GM15510 (cell line): ENCODE data around the gene FERMT3.

ENCODE experiments used
- POLR2A ChIP-seq: IDR thresholded peaks from 3 replicates; pipeline ENCODE4 v1.6.1; 2011; ENCODE audit warnings: borderline replicate concordance; ENCODE audit not compliant: insufficient read length; ENCODE audit errors: extremely low read depth

Gene FERMT3

DNA sequence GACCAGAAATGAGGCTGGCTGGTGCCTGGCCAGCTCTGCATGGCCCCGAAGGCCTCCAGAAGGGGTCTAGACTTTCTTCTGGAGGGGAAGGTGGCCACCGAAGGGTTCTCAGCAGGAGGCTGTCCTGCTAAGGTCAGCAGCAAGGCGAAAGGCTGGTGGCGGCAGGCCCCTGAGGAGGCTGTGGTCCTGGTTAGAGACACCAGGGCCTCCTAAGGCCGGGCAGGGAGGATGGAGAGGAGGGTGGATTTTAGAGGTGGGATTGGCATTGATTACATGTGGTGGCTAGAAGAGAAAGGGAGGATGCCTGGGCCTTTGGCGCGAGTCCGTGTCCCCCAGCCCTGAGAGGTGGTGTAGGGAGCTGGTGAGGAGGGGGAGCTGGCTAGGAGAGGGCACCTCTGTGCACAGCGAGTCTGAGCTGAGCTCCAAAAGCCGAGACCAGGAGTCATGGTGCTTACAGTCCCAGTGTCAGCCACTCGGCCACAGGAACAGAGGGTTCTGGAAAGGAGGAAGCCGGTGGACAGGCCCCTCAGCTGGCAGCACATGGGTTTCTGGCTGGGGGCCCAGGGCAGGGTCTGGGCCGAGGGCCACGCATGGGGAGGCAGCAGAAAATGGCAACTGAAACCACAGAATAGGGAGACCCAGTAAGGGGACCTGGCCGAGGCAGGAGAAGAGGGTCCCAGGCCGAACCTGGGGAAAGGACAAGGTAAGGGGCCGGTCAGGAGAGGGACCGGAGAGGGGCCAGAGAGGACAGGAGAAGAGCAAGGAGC is 2.5 kb downstream of the FERMT3 start:
- no peak for TF ChIP-seq POLR2A

GRCh38 chr11:64209563-64209843 is 3.0 kb downstream of the FERMT3 start:
- TF ChIP-seq POLR2A, result no peak

DNA sequence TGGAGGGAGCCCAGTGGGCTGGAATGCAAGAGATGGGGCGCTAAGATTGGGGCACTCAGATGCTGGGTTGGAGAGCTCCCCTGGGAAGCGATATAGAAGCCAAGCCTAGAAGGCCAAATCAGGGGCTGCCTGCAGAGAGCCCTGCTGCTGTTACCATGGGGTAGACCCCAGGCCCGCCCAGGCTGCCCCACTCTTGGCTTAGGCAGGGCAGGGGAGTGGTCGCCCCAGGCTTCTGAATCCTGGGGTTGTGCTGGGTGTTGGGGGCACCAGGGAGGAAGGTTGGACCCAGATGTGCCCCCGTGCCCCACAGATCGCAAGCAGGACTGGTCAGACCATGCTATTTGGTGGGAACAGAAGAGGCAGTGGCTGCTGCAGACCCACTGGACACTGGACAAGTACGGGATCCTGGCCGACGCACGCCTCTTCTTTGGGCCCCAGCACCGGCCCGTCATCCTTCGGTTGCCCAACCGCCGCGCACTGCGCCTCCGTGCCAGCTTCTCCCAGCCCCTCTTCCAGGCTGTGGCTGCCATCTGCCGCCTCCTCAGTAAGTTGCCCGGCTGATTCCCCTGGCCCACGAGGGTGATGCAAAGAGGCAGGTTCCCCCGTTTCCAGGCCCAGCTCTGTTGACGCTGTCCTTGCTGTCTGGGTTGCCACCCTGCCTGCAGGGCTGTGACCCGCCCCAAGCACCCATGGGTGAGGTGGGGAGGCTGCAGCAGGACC is 3.9 kb downstream of the FERMT3 start:
- TF ChIP-seq POLR2A, result no peak

- no peak for TF ChIP-seq POLR2A
These were observed 4.8 kb downstream of the FERMT3 start for GRCh38 chr11:64211181-64211872.

DNA sequence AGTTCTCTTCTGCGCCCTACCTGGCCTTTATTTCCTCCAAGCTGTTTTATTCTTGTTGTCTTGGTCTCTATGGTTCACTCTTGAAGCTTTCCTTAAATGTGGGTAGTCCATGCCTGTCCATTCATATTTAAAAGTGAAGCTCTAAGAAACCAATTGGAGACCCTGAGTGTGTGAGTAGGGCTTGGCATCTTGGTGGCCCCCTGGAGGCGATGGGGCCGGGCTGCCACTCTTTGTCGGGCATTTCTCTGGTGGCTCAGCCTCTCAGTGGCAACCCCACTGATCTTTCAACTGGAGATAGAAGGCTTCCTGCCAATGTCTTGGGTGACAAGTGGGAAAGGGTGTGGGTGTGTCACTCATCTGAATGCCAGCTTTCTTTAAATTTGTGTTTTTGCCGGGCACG is 10.4 kb downstream of the FERMT3 start:
- TF ChIP-seq POLR2A, result no peak

DNA sequence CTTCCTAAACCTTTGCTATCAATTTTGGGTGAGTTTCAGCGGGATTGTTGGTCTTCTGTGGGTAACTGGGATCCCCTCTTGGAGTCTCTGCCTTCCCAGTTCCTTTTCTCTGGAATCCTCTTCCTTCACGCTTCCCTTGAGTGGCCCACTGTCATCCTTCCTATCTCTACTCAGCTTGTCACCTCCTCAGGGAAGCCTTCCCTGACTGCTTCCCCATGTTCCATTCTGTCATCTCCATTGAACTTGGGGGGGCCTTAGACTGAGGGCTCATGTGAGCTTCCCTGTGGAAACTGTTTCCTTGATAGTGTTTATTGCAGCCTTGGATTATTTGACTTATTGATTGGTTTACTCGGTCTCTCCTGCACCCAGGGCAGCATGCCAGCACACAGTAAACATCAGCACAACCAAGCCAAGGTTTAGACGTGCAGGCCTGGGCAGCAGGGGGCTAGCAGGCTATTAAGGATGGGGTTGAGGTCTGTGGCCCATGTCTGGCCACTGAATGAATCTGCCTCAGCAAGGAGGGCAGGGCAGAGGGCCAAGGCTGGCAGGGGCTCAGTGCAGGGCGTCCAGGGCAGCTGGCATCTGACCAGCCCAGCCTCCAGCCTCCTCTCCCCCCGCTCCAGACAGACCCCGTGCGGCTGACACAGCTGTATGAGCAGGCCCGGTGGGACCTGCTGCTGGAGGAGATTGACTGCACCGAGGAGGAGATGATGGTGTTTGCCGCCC is 12.3 kb downstream of the FERMT3 start:
- no peak for TF ChIP-seq POLR2A

DNA sequence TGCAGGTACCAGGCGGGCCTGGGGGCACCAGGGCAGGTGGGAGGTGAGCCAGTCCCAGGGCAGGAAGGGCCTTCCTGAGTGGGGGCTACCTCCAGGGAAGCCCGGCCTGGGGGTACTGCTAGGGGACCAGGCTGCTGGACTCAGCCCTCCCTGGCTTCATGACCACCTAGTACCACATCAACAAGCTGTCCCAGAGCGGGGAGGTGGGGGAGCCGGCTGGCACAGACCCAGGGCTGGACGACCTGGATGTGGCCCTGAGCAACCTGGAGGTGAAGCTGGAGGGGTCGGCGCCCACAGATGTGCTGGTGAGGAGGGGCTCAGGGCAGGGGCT is 12.8 kb downstream of the FERMT3 start:
- TF ChIP-seq POLR2A, result no peak

DNA sequence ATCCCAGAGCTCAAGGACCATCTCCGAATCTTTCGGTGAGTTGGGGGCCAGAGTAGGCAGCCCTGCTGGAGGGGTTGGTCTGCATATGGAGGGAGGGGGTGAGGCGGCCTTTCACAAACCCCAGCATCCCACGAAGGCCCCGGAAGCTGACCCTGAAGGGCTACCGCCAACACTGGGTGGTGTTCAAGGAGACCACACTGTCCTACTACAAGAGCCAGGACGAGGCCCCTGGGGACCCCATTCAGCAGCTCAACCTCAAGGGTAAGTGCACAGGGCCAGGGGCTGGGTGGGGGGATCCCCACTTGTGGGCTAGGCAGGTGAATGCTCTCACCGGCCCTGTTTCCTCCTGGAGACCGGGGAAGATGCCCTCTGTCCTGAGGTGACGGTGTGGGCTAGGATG is 13.2 kb downstream of the FERMT3 start:
- TF ChIP-seq POLR2A, result no peak

DNA sequence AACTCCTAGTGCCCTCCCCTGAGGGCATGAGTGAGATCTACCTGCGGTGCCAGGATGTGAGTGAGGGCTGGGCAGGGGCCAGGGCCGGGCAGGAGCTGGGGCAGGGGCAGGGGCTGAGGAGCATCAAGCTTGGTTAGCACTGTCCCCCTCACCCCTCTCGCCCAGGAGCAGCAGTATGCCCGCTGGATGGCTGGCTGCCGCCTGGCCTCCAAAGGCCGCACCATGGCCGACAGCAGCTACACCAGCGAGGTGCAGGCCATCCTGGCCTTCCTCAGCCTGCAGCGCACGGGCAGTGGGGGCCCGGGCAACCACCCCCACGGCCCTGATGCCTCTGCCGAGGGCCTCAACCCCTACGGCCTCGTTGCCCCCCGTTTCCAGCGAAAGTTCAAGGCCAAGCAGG is 13.8 kb downstream of the FERMT3 start:
- no peak for TF ChIP-seq POLR2A

GRCh38 chr11:64220798-64221197 is 14.3 kb downstream of the FERMT3 start:
- TF ChIP-seq POLR2A, result no peak

DNA sequence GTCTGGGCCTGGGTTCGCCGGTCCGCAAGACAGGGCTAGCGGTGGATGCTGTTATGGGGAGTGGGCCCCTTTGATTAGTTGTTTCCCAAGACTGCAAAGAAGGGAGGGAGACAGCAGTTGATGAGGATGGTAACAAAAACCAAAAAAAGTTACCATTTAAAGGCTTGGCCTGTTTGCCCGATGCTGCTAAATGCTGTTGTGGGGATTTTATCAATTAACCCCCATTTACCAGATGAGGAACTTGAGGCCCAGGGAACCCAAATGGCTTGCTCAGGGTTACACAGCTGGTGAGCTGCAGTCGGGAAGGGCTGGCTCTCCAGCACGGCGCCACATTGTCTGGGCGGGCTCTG is 16.1 kb downstream of the FERMT3 start:
- no peak for TF ChIP-seq POLR2A

- TF ChIP-seq POLR2A, result no peak
These were observed 16.6 kb downstream of the FERMT3 start for GRCh38 chr11:64223001-64223651.

DNA sequence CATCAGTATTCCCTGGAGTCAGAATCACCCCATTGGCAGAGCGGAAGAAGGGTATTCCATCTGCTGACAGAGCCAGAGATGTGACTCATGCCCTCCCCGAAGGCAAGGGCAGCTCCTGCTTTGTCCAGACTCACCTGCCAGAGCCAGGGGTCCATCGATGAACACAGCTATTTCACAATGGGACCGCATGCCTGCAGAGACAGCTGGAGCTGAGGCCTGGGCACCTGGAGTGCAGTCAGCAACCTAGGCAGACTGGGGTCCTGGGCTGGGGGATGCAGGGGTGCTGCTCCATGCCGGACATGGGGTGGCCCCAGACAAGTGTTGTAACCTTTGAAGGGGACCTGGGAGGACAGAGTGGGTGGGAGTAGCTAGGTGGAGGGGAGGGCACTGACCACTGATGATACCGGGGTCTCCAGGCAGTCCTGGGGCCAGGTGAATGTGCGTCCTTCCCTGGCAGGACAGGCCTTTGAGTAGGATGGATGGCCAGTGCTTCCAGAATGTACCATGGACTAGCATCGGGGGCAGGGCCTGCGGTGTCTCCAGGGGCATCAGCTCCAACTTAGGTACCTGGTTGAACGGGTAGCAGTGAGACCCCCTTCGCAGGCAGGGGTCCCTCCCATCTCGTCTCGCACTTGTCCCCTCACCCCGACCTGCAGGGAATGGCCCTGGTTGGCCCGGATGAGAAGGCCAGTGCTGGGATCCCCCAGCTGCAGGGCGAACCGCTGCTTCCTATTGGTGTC is 17.8 kb downstream of the FERMT3 start:
- peak; percentile 51 for TF ChIP-seq POLR2A

- no peak for TF ChIP-seq POLR2A
These were observed 18.5 kb downstream of the FERMT3 start for GRCh38 chr11:64224891-64225607.
